Measurements from ENCODE around the gene COL6A1. TPM values are rescaled to one million over a fixed set of nuclear protein-coding genes. Genes with fewer than 3 reads are reported as not detected.

The COL6A1 gene
- total RNA-seq, 5 donors from 2014 or later (not counting 1 experiment from before 2014, with no cell fraction given), result 4.2 to 25.3 (median 14.6) TPM

DNA sequence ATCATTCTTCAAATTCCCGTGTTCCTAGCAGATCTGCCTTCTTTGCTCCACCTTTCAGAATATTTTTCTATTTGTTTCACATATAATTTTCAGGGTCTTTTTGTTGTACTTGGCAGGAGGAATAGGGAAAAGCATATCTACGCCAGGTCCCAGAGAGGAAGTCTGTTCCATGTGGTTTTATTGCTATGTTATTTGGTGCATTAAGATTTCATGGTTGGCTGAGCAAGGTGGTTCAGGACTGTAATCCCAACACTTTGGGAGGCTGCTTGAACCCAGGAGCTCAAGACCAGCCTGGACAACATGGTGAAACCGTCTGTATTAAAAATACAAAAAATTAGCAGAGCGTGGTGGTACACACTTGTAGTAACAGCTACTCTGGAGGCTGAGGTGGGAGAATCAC, 36.1 kb downstream of the COL6A1 start:
- 100% methylated on average over 1 of the region's 4 CpGs for WGBS (ENCODE audit: insufficient coverage)
- Mint-ChIP-seq H3K4me1 (no peaks in the 10 kb centered on the region), H3K27ac (no peak overlapping the region), H3K36me3 (no peaks in the 10 kb centered on the region), H3K9me3 (no peaks in the 10 kb centered on the region), H3K27me3 (peaks cover 38 to 55% of the 10 kb centered on the region in 2 donors), H3K4me3 (no peak overlapping the region)
- H3K27me3 ChIP-seq (replicated peaks in 1 of 2; ENCODE audit: control insufficient read depth in 2 of 2, extremely low read depth in 1 of 2, insufficient read depth in 2 of 2, low read length in 1 of 2), result peaks cover 0 to 23% of the 10 kb centered on the region in 2 experiments
- ChIA-PET CTCF (no interaction called here), POLR2A (no interaction called here)
- no peaks in the 10 kb centered on the region for H3K36me3 ChIP-seq (ENCODE audit: control insufficient read depth in 2 of 2, extremely low read depth in 1 of 2, insufficient read depth in 1 of 2, low read length in 1 of 2)
- ATAC-seq (replicated peaks in 1 of 4) (no peak), DNase-seq (no peak)
- H3K27ac ChIP-seq (ENCODE audit: low read length), result no peak overlapping the region
- no peaks in the 10 kb centered on the region for H3K4me1 ChIP-seq (ENCODE audit: control insufficient read depth in 1 of 2, extremely low read depth in 1 of 2, insufficient read depth in 2 of 2, low read length in 2 of 2)
- H3K9me3 ChIP-seq, result no peaks in the 10 kb centered on the region
- no peak overlapping the region for H3K4me3 ChIP-seq (ENCODE audit: control insufficient read depth in 1 of 2, extremely low read depth in 1 of 2, low read length in 1 of 2)

DNA sequence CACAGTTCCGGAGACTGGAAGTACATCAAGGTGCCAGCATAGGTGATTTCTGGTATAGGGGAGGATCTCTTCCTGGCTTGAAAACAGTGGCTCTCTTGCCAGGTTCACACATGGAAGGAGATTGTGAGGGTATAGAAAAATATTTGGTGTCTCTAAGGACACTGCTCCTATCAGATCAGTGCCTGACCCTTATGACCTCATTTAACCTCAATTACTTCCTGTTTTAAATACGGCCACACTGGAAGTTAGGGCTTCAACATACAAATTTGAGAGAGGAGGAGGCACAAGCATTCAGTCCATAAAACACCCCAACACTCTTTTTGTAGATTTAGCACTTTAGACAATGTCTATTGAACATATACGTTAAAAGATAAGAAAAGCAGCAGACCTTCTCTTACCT, 37.0 kb downstream of the COL6A1 start:
- Mint-ChIP-seq H3K27ac (no peak overlapping the region), H3K9me3 (no peaks in the 10 kb centered on the region), H3K4me1 (no peaks in the 10 kb centered on the region), H3K36me3 (no peaks in the 10 kb centered on the region), H3K4me3 (no peak overlapping the region), H3K27me3 (peaks cover 42 to 55% of the 10 kb centered on the region in 2 donors)
- Histone ChIP-seq H3K4me3 (ENCODE audit: control insufficient read depth in 1 of 2, extremely low read depth in 1 of 2, low read length in 1 of 2) (no peak overlapping the region), H3K9me3 (no peaks in the 10 kb centered on the region), H3K27me3 (replicated peaks in 1 of 2; ENCODE audit: control insufficient read depth in 2 of 2, extremely low read depth in 1 of 2, insufficient read depth in 2 of 2, low read length in 1 of 2) (peaks cover 0 to 31% of the 10 kb centered on the region in 2 experiments), H3K4me1 (ENCODE audit: control insufficient read depth in 1 of 2, extremely low read depth in 1 of 2, insufficient read depth in 2 of 2, low read length in 2 of 2) (no peaks in the 10 kb centered on the region), H3K27ac (ENCODE audit: low read length) (no peak overlapping the region), H3K36me3 (ENCODE audit: control insufficient read depth in 2 of 2, extremely low read depth in 1 of 2, insufficient read depth in 1 of 2, low read length in 1 of 2) (no peaks in the 10 kb centered on the region)
- POLR2A ChIA-PET, result no interaction called here
- DNase-seq, result no peak
- CTCF ChIA-PET, result no interaction called here
- no peak for ATAC-seq (replicated peaks in 1 of 4)
- 83% methylated on average over 1 of the region's 3 CpGs for WGBS (ENCODE audit: insufficient coverage)

- H3K4me1 Mint-ChIP-seq, result no peaks in the 10 kb centered on the region
- DNase-seq, result no peak
Observed at GRCh38 chr21:46020581-46020980, 39.0 kb downstream of the COL6A1 start.

DNA sequence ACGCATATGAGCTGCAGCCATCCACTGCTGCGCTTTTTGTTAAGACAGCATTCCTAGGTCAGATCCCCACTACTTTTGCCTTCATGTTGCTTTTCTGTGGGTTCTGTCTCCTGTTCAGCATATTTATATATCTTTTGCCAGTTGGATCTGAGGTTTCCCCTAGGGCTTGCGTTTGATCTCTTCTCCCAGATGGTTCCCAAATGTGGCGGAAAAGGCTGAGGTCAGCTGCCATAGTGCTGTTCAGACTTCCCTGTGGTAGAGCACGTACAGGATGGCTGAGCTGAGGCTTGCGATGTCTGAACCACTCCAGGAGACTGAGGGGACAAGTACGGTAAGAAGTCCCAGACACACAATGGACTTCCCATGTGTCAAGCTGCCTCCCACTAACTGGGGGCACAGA, 39.8 kb downstream of the COL6A1 start:
- Mint-ChIP-seq H3K27ac (no peak overlapping the region), H3K4me1 (no peaks in the 10 kb centered on the region), H3K36me3 (no peaks in the 10 kb centered on the region), H3K4me3 (no peak overlapping the region), H3K27me3 (peaks cover 33 to 51% of the 10 kb centered on the region in 2 donors), H3K9me3 (no peaks in the 10 kb centered on the region)
- ChIA-PET POLR2A (no interaction called here), CTCF (no interaction called here)
- Histone ChIP-seq H3K4me3 (ENCODE audit: control insufficient read depth in 1 of 2, extremely low read depth in 1 of 2, low read length in 1 of 2) (no peak overlapping the region), H3K27ac (ENCODE audit: low read length) (no peak overlapping the region), H3K9me3 (no peaks in the 10 kb centered on the region), H3K36me3 (ENCODE audit: control insufficient read depth in 2 of 2, extremely low read depth in 1 of 2, insufficient read depth in 1 of 2, low read length in 1 of 2) (no peaks in the 10 kb centered on the region), H3K4me1 (ENCODE audit: control insufficient read depth in 1 of 2, extremely low read depth in 1 of 2, insufficient read depth in 2 of 2, low read length in 2 of 2) (no peaks in the 10 kb centered on the region), H3K27me3 (replicated peaks in 1 of 2; ENCODE audit: control insufficient read depth in 2 of 2, extremely low read depth in 1 of 2, insufficient read depth in 2 of 2, low read length in 1 of 2) (peaks cover 0 to 38% of the 10 kb centered on the region in 2 experiments)
- 89% methylated on average over 7 of the region's 7 CpGs for WGBS (ENCODE audit: insufficient coverage)
- ATAC-seq (replicated peaks in 1 of 4) (no peak), DNase-seq (no peak)

More at GRCh38 chr21:46020581-46020980, 39.0 kb downstream of the COL6A1 start:
- Mint-ChIP-seq H3K36me3 (no peaks in the 10 kb centered on the region), H3K9me3 (no peaks in the 10 kb centered on the region), H3K4me3 (no peak overlapping the region), H3K27ac (no peak overlapping the region), H3K27me3 (peaks cover 37 to 56% of the 10 kb centered on the region in 2 donors)
- Histone ChIP-seq H3K9me3 (no peaks in the 10 kb centered on the region), H3K27ac (ENCODE audit: low read length) (no peak overlapping the region), H3K4me1 (ENCODE audit: control insufficient read depth in 1 of 2, extremely low read depth in 1 of 2, insufficient read depth in 2 of 2, low read length in 2 of 2) (no peaks in the 10 kb centered on the region), H3K36me3 (ENCODE audit: control insufficient read depth in 2 of 2, extremely low read depth in 1 of 2, insufficient read depth in 1 of 2, low read length in 1 of 2) (no peaks in the 10 kb centered on the region), H3K4me3 (ENCODE audit: control insufficient read depth in 1 of 2, extremely low read depth in 1 of 2, low read length in 1 of 2) (no peak overlapping the region), H3K27me3 (replicated peaks in 1 of 2; ENCODE audit: control insufficient read depth in 2 of 2, extremely low read depth in 1 of 2, insufficient read depth in 2 of 2, low read length in 1 of 2) (peaks cover 0 to 38% of the 10 kb centered on the region in 2 experiments)
- ChIA-PET POLR2A (no interaction called here), CTCF (no interaction called here)
- ATAC-seq (replicated peaks in 1 of 4), result no peak
- 67% methylated on average over 4 of the region's 6 CpGs for WGBS (ENCODE audit: insufficient coverage)

DNA sequence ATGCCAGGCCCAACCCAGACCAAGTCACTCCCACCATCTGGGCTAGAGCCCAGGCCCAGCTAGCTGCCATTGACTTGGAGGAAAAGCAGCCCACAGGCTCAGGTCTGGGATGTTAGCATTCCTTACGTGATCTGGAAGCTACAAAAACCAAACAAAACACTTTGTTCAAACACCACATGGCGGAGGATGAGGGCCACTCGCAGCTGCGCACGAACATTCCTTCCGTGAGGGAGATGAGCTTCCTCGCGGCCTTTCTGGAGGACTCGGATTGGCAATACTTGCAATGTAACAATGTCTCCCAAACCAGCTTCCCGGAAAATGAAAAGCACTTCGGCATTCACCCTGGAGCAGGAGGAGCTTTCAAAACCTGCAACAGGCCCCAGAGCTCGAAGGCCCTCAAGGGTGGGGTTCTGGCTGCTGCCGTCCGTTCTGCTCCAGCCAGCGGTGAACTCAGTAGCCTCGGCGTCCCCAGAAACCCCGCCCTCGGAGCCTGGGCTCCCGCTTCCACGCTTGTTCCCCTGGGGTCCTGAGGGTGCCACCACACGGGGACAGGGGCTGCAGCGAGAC, 40.5 kb downstream of the COL6A1 start:
- DNase-seq (no peak), ATAC-seq (replicated peaks in 1 of 4) (no peak)
- Histone ChIP-seq H3K27me3 (replicated peaks in 1 of 2; ENCODE audit: control insufficient read depth in 2 of 2, extremely low read depth in 1 of 2, insufficient read depth in 2 of 2, low read length in 1 of 2) (peaks cover 0 to 38% of the 10 kb centered on the region in 2 experiments), H3K36me3 (ENCODE audit: control insufficient read depth in 2 of 2, extremely low read depth in 1 of 2, insufficient read depth in 1 of 2, low read length in 1 of 2) (no peaks in the 10 kb centered on the region), H3K4me3 (ENCODE audit: control insufficient read depth in 1 of 2, extremely low read depth in 1 of 2, low read length in 1 of 2) (no peak overlapping the region), H3K27ac (ENCODE audit: low read length) (no peak overlapping the region), H3K9me3 (no peaks in the 10 kb centered on the region), H3K4me1 (ENCODE audit: control insufficient read depth in 1 of 2, extremely low read depth in 1 of 2, insufficient read depth in 2 of 2, low read length in 2 of 2) (no peaks in the 10 kb centered on the region)
- ChIA-PET CTCF (no interaction called here), POLR2A (no interaction called here)
- Mint-ChIP-seq H3K36me3 (no peaks in the 10 kb centered on the region), H3K4me3 (no peak overlapping the region), H3K9me3 (no peaks in the 10 kb centered on the region), H3K27ac (no peak overlapping the region), H3K27me3 (peaks cover 26 to 44% of the 10 kb centered on the region in 2 donors), H3K4me1 (no peaks in the 10 kb centered on the region)
- 89% methylated on average over 23 of the region's 23 CpGs for WGBS (ENCODE audit: insufficient coverage)

DNA sequence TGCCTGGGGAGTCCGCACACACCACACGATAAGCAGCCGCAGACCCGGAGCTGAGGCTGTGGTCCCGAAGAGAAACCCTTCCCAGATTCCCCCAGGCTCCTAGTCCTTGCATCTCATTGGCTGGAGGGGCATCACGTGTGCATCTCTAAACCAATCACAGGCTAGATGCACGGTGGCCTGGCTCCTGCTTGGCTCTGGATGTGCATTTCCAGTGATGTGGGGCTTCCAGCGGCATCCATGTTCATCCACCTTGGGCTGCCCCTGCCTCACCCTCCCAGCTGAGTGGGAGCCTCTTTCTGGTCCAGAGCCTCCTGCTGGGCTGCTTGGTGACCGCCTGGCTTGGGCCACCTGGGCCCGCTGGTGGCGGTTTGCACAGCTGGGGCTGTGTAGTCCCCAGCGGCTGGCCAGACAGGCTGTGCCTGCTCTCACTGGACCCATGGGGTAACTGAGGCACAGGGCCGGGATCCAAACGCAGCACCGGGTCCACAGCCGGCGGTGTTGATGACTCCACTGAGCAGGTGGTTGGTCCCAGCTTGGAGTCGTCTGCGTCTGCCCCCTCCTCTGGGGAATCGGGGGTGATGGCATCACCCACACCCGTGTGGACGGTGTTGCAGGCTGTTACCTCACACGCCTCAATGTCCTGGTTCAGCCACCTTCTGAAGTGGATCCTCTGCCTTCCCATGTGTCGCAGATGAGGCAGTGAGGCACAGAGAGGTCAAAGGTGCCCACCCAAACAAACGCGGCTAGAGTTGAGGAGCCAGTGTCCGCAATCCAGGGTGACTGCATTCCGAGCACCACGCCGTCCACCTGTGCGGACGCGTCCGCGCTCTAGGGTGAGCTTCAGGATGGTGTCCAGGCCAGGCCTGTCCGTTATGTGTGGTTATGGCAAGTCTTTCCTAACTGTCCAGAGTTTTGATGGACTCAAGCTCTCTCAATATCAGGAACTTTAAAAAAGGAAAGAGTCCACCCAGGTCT, 41.3 kb downstream of the COL6A1 start:
- CTCF ChIA-PET, result no interaction called here
- WGBS (ENCODE audit: insufficient coverage), result 89% methylated on average over 34 of the region's 36 CpGs
- peaks cover 20 to 36% of the 10 kb centered on the region in 2 donors for H3K27me3 Mint-ChIP-seq

More for the DNA sequence above, 41.3 kb downstream of the COL6A1 start:
- Histone ChIP-seq H3K27me3 (replicated peaks in 1 of 2; ENCODE audit: control insufficient read depth in 2 of 2, extremely low read depth in 1 of 2, insufficient read depth in 2 of 2, low read length in 1 of 2) (peaks cover 0 to 36% of the 10 kb centered on the region in 2 experiments), H3K27ac (ENCODE audit: low read length) (no peak overlapping the region), H3K4me3 (ENCODE audit: control insufficient read depth in 1 of 2, extremely low read depth in 1 of 2, low read length in 1 of 2) (no peak overlapping the region), H3K36me3 (ENCODE audit: control insufficient read depth in 2 of 2, extremely low read depth in 1 of 2, insufficient read depth in 1 of 2, low read length in 1 of 2) (no peaks in the 10 kb centered on the region), H3K4me1 (ENCODE audit: control insufficient read depth in 1 of 2, extremely low read depth in 1 of 2, insufficient read depth in 2 of 2, low read length in 2 of 2) (no peaks in the 10 kb centered on the region), H3K9me3 (no peaks in the 10 kb centered on the region)
- Mint-ChIP-seq H3K36me3 (no peaks in the 10 kb centered on the region), H3K4me1 (no peaks in the 10 kb centered on the region), H3K27ac (no peak overlapping the region), H3K4me3 (no peak overlapping the region), H3K9me3 (no peaks in the 10 kb centered on the region)
- POLR2A ChIA-PET, result no interaction called here
- ATAC-seq (replicated peaks in 1 of 4) (no peak), DNase-seq (no peak)

Data from T-cell (primary cell).